Fibroblast of the conjunctiva (primary cell): ENCODE data around the gene CRACDL.

Experiments
- DNase-seq: peaks from one replicate; pipeline ENCODE4 v3.0.0-alpha.2; 2010; ENCODE audit warnings: low read depth

The CRACDL gene

DNA sequence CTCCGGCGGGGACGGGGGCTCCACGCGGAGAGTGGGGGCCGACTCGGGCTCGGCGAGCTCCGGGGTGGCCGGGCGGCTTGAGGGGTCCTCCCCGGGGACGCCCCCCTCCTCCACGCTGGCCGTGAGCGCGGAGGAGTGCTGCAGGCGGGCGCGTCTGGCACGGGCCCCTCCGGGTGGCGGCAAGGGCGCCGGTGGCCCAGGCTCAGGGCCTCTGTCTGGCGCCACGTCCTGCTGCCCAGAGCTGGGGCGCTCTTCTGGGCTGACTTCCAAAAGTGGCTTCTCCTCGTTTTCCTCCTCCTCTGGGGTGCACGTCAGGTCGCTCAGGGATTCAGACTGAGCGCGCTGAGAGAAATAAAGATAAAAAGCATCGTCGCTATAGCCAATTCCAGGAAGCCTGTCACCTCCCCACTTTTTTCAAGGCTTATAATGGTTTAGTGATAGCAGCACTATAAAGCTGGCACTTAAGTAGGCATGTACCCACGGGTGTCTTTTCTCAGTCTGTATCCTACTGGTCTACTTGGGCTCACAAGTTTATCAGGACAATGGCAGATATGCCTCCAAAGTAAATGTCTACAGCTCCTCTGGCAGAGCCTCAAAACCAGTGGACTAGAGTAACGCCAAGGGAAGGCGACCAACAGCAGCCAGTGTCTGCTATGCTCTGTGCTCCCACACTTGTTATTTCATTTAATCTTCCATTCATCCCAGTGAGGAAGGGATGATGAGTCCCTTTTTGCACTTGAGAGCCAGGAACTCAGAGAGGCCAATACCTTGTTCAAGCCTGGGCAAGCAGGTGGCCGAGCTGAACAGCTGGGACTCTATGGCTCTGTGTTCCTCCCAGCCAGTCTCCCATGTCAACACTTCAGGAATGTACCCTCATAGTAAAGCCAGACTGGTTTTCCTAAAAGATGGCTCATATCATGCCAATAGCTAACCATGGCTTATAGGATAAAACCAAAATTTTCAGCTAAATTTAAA, 112.5 kb downstream of the CRACDL start:
- DNase-seq = no peak

DNA sequence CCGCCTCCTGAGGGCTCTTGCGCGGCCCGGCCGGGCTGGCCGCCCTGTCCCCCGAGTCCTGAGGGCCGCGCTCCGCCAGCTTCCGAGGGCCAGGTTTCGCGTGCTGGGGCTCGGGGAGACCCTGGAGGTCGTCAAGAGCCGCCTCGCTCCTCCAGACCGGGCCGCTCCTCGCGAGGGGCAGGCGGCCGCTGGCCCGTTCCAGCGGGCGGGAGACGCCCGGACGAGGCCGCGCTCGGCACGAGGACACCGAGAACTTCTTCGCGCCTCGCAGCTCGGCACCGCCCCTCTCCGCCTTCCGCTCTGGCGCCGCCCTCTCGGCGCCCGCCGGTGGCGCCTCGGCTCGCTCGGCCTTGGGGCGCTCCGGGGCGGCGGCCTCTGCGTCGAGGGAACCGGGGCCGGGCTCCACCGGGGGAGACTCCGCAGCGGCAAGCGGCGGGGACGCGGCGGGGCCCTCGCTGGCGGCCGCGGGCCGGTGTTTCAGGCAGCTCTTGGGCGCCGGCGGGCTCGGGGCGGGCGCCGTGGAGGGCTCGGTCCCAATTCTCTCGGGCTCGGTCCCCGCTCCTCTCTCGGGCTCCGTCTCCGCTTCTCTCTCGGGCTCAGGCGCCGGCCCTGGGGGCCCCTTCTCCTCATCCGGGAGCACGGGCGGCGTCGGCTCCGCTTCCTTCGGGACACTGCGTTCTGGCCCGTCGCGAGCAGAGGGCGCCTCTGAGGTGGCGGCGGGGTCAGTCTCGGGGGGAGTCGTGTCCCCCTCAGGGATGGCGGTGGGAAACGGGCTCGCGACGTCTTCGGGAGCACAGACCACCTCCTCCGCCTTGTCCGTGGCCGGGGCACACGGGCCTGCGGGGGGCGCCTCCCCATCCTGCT, 113.5 kb downstream of the CRACDL start:
- no peak for DNase-seq

GRCh38 chr2:98821629-98822135, 114.3 kb downstream of the CRACDL start:
- no peak for DNase-seq

GRCh38 chr2:98819231-98819766, 116.7 kb downstream of the CRACDL start:
- no peak for DNase-seq

DNA sequence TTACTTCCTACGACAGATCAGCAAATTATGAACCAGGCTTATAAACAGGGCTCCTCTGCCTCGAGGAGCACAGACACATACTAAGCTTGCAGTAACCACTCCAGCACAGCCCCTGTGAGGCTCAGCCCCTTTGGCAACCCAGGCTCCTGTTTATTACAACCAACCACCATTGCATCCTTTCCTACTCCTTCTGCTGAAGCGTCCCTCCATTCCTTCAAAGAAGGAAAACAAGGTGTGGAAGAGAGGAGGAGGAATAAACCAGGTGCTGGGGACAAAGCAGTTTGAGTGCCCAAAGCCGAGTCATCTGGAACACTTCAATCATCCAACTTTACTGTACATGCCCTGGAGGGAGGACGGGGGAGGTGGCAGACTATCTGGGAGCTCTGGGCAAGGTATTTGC, 117.9 kb downstream of the CRACDL start:
- no peak for DNase-seq

DNA sequence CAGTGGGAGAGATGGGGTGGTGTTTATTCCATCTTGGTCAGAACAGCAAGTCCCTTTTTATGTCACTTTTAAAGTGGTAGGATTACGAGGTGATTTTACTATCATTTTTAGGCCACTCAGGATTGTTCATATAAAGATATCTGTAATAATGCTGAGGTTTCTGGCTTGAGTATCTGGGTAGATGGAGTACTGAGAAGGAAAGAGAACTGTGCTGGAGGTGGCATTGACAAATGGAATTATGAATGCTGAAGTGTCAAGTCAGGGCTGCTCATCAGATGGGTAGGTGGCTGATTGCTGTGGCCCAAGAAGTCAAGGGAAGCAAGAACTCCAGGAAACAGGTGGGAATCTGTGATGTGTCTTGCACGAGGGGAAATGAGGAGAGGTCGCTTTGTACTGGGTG, 119.7 kb downstream of the CRACDL start:
- DNase-seq = no peak

- DNase-seq = no peak
These were observed 120.2 kb downstream of the CRACDL start for GRCh38 chr2:98815795-98816194.

GRCh38 chr2:98811766-98812165, 124.3 kb downstream of the CRACDL start:
- DNase-seq = no peak

GRCh38 chr2:98810588-98810928, 125.5 kb downstream of the CRACDL start:
- DNase-seq = no peak

DNA sequence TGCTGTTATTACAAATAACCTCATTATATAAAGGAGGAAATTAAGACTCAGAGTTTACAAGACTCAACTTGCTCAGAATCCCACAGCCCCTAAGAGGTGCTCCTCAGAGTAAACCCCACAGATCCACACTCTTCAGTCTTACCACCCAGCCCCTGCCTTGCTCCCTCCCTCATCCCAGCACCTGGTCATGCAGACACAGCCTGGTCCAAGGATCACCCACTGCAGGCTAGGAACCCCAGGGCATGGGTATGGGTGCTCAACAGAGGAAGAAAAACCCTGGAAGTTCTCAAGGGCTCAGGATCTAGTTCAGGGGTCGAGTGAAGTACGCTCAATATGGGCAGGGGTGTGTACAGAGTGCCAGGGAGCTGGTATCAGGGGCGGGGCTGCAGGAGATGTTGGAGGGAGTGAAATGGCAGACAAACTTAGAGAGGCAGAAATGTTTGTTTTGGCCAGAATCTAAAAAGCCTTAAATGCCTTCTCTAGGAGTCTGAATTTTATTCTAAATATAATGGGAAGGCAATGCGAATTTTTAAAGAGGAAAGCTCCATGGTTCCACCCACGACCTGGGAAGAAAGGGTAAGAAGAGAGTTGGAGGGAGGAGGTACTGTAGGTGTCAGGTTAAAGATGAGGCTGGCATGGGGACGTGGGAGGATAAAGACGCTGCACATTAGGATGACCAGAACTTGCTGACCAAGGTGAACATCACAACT, 126.0 kb downstream of the CRACDL start:
- no peak for DNase-seq

DNA sequence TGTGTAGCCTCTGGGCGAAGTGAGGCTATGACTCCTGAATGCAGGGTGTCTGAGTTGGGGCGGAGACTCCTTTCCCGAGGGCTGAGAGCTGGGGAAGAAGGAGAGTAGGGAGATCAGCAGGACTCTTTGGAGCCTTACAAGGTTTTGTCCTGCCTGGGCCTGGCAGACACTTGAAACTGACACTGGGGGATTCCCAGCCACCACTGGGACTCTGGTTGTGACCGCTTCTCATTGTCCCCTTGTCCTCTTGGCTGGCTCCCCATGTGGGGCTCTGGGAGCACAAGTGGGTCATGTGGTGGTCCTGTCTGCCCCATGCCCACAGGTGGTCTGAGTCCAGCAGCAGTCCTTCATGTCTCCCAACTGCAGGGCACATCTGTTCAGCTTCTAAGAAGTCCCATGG, 126.9 kb downstream of the CRACDL start:
- no peak for DNase-seq

DNA sequence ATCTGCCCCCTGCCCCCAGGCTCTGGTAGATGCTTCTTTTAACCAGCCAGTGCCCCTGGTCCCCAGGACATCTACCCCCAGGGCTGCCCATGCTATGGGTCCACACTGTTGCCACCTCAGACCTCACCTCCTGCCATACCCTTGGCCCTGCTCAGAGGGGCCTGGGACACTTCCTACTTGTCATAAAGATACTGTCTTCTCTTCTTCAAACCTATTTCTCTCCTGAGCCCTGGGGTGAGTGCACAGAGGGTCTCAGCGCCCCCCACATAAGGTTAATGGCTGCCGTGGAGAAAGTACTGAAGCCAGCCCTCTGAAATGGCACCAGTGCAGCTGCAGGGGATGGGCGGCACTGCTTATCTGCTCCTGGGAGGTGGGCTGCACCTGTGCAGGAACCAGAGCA, 127.5 kb downstream of the CRACDL start:
- DNase-seq = no peak

- no peak for DNase-seq
These were observed 128.1 kb downstream of the CRACDL start for GRCh38 chr2:98807929-98808328.

- no peak for DNase-seq
These were observed 128.8 kb downstream of the CRACDL start for GRCh38 chr2:98807221-98807620.

- peak; percentile 18 for DNase-seq
These were observed 129.8 kb downstream of the CRACDL start for GRCh38 chr2:98806236-98806697.

DNA sequence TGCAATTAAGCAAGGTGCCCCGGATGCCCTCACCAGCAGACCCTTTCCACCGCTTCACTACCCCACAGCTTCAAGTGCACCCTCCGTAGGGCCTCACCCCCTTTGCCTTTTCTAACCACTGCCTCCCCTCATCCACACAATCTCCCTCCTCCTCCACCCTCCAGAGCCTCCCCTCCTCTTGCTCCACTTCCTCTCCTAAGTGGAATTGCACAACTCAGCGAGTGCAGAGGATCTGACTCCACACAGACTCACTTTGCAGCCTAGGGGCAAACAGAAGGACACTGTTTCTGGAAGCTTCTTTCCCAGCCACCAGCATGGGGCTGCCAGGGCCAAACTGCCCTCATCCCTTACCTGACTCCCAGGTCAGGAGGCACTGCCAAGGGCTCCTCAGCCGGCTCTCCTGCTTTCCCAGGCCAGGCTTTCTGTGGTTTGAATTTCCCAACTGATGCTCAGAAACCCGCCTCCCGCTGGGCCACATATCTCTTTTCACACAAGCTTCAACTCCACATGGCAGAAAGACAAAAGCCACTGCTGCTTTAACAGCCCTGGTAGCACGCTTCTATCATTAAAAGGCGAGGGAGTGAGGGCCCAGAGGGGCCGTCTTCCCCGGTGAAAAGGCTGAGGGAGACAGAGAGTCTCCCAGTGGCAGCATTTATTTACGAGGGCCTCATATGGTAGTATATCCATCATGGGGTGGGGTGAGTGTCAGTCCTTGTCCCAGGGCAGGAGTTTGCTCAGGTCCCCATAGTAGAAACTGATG, 130.4 kb downstream of the CRACDL start:
- peak; percentile 13 for DNase-seq

GRCh38 chr2:98804736-98805135, 131.3 kb downstream of the CRACDL start:
- DNase-seq = no peak

- DNase-seq = no peak
These were observed 131.8 kb downstream of the CRACDL start for GRCh38 chr2:98804265-98804650.

- no peak for DNase-seq
These were observed 132.4 kb downstream of the CRACDL start for GRCh38 chr2:98803405-98804264.

DNA sequence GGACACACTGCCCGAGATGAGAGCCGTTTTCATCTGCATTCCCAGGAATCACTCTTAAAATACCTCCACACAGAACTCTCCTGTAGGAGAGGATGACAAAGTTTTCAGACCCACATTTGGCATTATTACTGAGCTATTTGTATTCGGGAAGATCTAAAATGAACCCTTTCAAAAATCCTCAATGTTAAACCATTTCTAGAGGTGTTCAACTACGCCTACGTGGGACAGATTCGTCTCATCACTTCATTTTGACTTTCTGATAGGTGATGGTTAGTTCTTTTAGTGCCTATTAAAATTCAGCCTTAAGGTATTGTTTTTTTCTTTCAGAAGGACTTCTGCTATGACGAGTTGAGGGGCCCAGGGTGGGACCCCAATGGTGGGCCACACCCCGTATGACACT, 133.7 kb downstream of the CRACDL start:
- no peak for DNase-seq
